Glutamatergic neuron (in vitro differentiated cells): ENCODE data around the gene DECR2. TPM values are rescaled to one million over a fixed set of nuclear protein-coding genes. Genes with fewer than 3 reads are reported as not detected.

Experiments used
- DNase-seq: peaks from one replicate; pipeline ENCODE4 v3.0.0; 2022
- H3K27ac Mint-ChIP-seq: one replicate; pipeline ENCODE4 v1.8.0; 2020; ENCODE audit warnings: mild to moderate bottlenecking, mixed read lengths, inconsistent platforms; ENCODE audit not compliant: unreplicated experiment
- H3K27me3 Mint-ChIP-seq: one replicate; pipeline ENCODE4 v1.8.0; 2020; ENCODE audit warnings: mild to moderate bottlenecking, moderate library complexity, mixed read lengths, inconsistent platforms; ENCODE audit not compliant: unreplicated experiment
- H3K36me3 Mint-ChIP-seq: one replicate; pipeline ENCODE4 v1.8.0; 2020; ENCODE audit warnings: mild to moderate bottlenecking, mixed read lengths, inconsistent platforms; ENCODE audit not compliant: unreplicated experiment
- H3K4me1 Mint-ChIP-seq: one replicate; pipeline ENCODE4 v1.8.0; 2020; ENCODE audit warnings: mild to moderate bottlenecking, low read depth, mixed read lengths, inconsistent platforms; ENCODE audit not compliant: unreplicated experiment
- H3K4me3 Mint-ChIP-seq: one replicate; pipeline ENCODE4 v1.8.0; 2020; ENCODE audit warnings: mild to moderate bottlenecking, mixed read lengths, inconsistent platforms; ENCODE audit not compliant: unreplicated experiment
- H3K9me3 Mint-ChIP-seq: one replicate; pipeline ENCODE4 v1.8.0; 2020; ENCODE audit warnings: mild to moderate bottlenecking, moderate library complexity, mixed read lengths, inconsistent platforms; ENCODE audit not compliant: unreplicated experiment
- total RNA-seq: library from RNA; stranded (reverse); fragmentation: NEBNext Ultra II Directional; extraction: Animal tissue kit (Norgen Biotek cat#: 25700); gene quantifications from one replicate; pipeline ENCODE4 v1.2.1, GENCODE V29; 2021; ENCODE audit not compliant: unreplicated experiment
- TF ChIP-seq, protein P1 (sequence below): fragments of 200-600 bp; sonication (generic); IDR thresholded peaks from one replicate; pipeline ENCODE4 v1.5.0; 2021; ENCODE audit not compliant: partially characterized antibody, unreplicated experiment

DECR2 gene
- total RNA-seq, 1 donor from 2014 or later, result 26.2 TPM

DNA sequence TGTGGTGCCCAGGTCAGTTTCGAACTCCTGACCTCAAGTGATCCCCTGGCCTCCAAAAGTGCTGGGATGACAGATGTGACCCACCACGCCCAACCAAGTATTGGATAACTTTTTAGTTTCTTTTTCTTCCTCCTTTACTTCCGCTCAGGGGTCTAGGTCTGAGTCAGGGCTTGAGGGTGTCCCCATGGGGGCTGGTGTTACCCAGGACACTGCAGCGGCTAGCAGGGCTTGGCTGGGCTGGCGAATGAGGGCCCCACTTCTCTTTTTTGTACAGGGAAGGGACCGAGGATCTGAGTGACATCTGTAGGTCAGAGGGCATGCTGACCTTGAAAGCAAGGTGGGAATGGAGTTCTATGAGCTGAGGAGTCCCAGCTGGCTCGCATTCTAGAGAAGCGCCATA, 48.7 kb downstream of the DECR2 start:
- no peak overlapping the region for H3K4me3 Mint-ChIP-seq

GRCh38 chr16:450785-451512, 49.3 kb downstream of the DECR2 start:
- DNase-seq, result no peak
- peaks cover 2% of the 10 kb centered on the region for H3K27me3 Mint-ChIP-seq
- H3K4me3 Mint-ChIP-seq, result no peak overlapping the region
- H3K4me1 Mint-ChIP-seq, result peaks cover 4% of the 10 kb centered on the region
- H3K27ac Mint-ChIP-seq, result peak overlapping the region; percentile 33
- TF ChIP-seq, protein P1, sequence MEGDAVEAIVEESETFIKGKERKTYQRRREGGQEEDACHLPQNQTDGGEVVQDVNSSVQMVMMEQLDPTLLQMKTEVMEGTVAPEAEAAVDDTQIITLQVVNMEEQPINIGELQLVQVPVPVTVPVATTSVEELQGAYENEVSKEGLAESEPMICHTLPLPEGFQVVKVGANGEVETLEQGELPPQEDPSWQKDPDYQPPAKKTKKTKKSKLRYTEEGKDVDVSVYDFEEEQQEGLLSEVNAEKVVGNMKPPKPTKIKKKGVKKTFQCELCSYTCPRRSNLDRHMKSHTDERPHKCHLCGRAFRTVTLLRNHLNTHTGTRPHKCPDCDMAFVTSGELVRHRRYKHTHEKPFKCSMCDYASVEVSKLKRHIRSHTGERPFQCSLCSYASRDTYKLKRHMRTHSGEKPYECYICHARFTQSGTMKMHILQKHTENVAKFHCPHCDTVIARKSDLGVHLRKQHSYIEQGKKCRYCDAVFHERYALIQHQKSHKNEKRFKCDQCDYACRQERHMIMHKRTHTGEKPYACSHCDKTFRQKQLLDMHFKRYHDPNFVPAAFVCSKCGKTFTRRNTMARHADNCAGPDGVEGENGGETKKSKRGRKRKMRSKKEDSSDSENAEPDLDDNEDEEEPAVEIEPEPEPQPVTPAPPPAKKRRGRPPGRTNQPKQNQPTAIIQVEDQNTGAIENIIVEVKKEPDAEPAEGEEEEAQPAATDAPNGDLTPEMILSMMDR, result no peak
- peaks cover 1% of the 10 kb centered on the region for H3K9me3 Mint-ChIP-seq
- H3K36me3 Mint-ChIP-seq, result no peaks in the 10 kb centered on the region

More for the DNA sequence above, 48.7 kb downstream of the DECR2 start:
- peaks cover 2% of the 10 kb centered on the region for H3K27me3 Mint-ChIP-seq
- no peak for DNase-seq
- H3K9me3 Mint-ChIP-seq, result peaks cover 1% of the 10 kb centered on the region
- no peak overlapping the region for H3K27ac Mint-ChIP-seq
- no peaks in the 10 kb centered on the region for H3K36me3 Mint-ChIP-seq
- TF ChIP-seq, protein P1, result no peak
- H3K4me1 Mint-ChIP-seq, result peaks cover 4% of the 10 kb centered on the region

DNA sequence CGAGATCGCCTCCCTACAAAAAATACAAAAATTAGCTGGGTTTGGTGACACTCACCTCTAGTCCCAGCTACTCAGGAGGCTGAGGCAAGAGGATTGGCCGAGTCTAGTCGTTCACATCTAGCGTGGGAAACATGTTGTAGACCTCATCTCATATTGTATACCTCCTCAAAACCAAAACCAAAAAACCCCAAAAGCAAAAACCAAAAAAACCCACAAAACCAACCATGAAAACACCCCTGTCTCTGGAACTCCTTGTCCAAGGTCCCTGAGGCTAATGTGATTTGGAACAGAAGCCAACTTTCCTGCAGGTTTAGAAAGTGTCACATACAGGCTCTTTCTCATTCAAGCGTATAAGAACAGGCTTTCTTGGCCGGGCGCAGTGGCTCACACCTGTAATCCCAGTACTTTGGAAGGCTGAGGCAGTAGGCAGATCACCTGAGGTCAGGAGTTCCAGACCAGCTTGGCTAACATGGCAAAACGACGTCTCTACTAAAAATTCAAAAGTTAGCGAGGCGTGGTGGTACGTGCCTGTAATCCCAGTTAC, 52.8 kb downstream of the DECR2 start:
- TF ChIP-seq, protein P1, result no peak
- peaks cover 6% of the 10 kb centered on the region for H3K9me3 Mint-ChIP-seq
- peaks cover 15% of the 10 kb centered on the region for H3K4me1 Mint-ChIP-seq
- DNase-seq, result no peak
- H3K27ac Mint-ChIP-seq, result no peak overlapping the region
- no peaks in the 10 kb centered on the region for H3K36me3 Mint-ChIP-seq
- no peak overlapping the region for H3K4me3 Mint-ChIP-seq
- H3K27me3 Mint-ChIP-seq, result peaks cover 6% of the 10 kb centered on the region

GRCh38 chr16:455453-455852, 53.8 kb downstream of the DECR2 start:
- Mint-ChIP-seq H3K27ac (no peak overlapping the region), H3K27me3 (peaks cover 6% of the 10 kb centered on the region), H3K4me3 (no peak overlapping the region), H3K4me1 (peaks cover 14% of the 10 kb centered on the region), H3K36me3 (no peaks in the 10 kb centered on the region), H3K9me3 (peaks cover 6% of the 10 kb centered on the region)
- TF ChIP-seq, protein P1, result no peak
- no peak for DNase-seq

DNA sequence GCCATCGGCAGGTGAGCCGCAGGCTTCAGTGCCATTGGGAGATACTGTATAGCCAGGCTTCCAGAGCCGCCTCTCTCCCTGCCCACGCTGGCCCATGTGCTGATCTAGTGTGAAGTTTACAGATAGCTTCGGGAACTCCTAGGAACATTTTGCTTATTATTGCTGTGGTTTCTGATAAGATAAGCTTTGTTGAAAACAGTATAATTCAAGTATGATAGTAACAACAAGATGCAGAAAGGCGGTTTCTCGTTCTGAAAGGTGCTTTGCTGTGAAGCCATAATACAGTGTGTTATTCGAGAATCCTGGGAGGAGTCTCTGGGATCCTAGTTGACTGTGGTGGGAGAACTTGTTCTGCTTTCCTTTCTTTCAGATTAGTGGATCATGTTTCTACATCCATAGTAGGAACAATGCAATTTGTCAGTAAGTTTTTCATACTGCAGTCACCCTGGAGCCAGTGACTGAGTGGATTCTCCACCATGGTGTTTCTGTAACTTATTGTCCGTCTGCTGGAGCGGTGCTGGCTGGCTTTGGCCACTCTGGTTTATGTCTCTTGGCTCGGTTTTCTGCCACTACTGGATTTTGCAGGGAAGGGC, 55.3 kb downstream of the DECR2 start:
- Mint-ChIP-seq H3K36me3 (no peaks in the 10 kb centered on the region), H3K9me3 (peaks cover 5% of the 10 kb centered on the region), H3K27me3 (peaks cover 6% of the 10 kb centered on the region), H3K4me3 (peak overlapping the region; percentile 47), H3K27ac (peak overlapping the region; percentile 30), H3K4me1 (peaks cover 11% of the 10 kb centered on the region)
- DNase-seq, result no peak
- TF ChIP-seq, protein P1, result no peak
